Small intestine (tissue), 7 donors: ENCODE measurements around the gene DAPK1. TPM values are rescaled to one million over a fixed set of nuclear protein-coding genes. Genes with fewer than 3 reads are reported as not detected.

Source experiments
- DNase-seq, 2 donors: peaks; one replicate each; pipeline versions ENCODE4 v3.0.0 to v3.0.0-alpha.2; 2013
- FAIRE-seq: peaks from 2 replicates; lab custom pipeline; 2012; peaks lifted over from hg19 to GRCh38; lab: Jason Lieb, UNC
- H3K27ac ChIP-seq, 3 donors: one replicate each; pipeline ENCODE4 v1.5.1; 2013; ENCODE audit warnings: low read length in 2 of 3, mild to moderate bottlenecking in 2 of 3, control low read depth in 1 of 3, inconsistent platforms in 1 of 3, low read depth in 1 of 3, moderate library complexity in 1 of 3
- H3K27me3 ChIP-seq, 3 donors: one replicate each; pipeline ENCODE4 v1.6.1; 2013; ENCODE audit warnings: low read length in 3 of 3, inconsistent platforms in 1 of 3; ENCODE audit not compliant: control insufficient read depth in 3 of 3, insufficient read depth in 3 of 3
- H3K36me3 ChIP-seq, 3 donors: one replicate each; pipeline ENCODE4 v1.6.1; 2013; ENCODE audit warnings: low read length in 3 of 3, inconsistent platforms in 1 of 3, low read depth in 1 of 3, mild to moderate bottlenecking in 1 of 3, moderate library complexity in 1 of 3; ENCODE audit not compliant: control insufficient read depth in 3 of 3, insufficient read depth in 2 of 3
- H3K4me1 ChIP-seq, 3 donors: one replicate each; pipeline ENCODE4 v1.6.1; 2013; ENCODE audit warnings: low read length in 2 of 3, inconsistent platforms in 1 of 3, low read depth in 1 of 3, mild to moderate bottlenecking in 1 of 3, moderate library complexity in 1 of 3; ENCODE audit not compliant: control insufficient read depth in 3 of 3, insufficient read depth in 2 of 3
- H3K4me3 ChIP-seq, 3 donors: one replicate each; pipeline ENCODE4 v1.5.1; 2013; ENCODE audit warnings: low read length in 3 of 3, control low read depth in 1 of 3, inconsistent platforms in 1 of 3, low read depth in 1 of 3, mild to moderate bottlenecking in 1 of 3, moderate library complexity in 1 of 3
- H3K9me3 ChIP-seq, 2 donors: one replicate each; pipeline ENCODE4 v1.6.1; 2013; ENCODE audit warnings: low read depth in 1 of 2, low read length in 1 of 2; ENCODE audit not compliant: control insufficient read depth in 2 of 2, insufficient read depth in 1 of 2
- WGBS, 3 donors: extraction: QIAGEN DNeasy Blood & Tissue Kit; methylation state at CpG; one replicate each; pipeline ENCODE4 v1.1.7; 2013; 5-methylcytosine and 5-hydroxymethylcytosine counted together
- polyA plus RNA-seq, 4 donors: library from polyadenylated mRNA; stranded (reverse) in 3 of 4; unstranded in 1 of 4; fragments of 200-250 nt in 3 of 4; fragments of 120-200 nt in 1 of 4; gene quantifications; one replicate each; pipeline versions ENCODE4 v1.2.1 to v1.2.3, GENCODE V29; 2013
- donor health status: healthy with polysubstance abuse.
- donor health status: control.
- donor health status: control.
- donor health status: Bipolar disorder and iron deficiency.
- donor health status: healthy.

Gene DAPK1
- polyA plus RNA-seq, 4 donors = 6.8 to 21.7 (median 9.6) TPM

DNA sequence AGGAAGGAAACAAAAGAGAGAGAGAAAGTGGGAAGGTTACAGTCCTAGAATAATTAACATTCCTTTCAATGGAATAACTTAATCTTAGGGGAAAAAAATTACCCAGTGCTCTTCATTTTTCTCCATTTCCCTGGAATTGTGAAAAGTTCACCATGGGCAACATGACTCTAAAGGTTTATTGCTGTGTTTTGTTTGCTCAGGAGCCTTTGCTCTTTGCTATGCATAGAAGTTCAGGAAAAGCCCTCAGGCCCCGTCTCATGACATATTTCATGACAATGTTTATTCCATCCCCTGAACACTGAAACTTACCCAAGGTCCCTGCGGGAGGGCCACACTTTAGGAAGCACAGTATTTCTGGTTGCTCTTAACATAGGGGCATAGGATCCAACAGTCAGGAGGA, 218.5 kb downstream of the DAPK1 start:
- 36 to 57% (median 54%) methylated on average over 2 of the region's 2 CpGs for WGBS, 3 donors
- Histone ChIP-seq H3K4me1 (peaks cover 0 to 17% (median 0%) of the 10 kb centered on the region in 3 donors), H3K27me3 (no peaks in the 10 kb centered on the region), H3K27ac (peak overlapping the region in 1 of 3 donors; percentile 29), H3K9me3 (no peaks in the 10 kb centered on the region), H3K4me3 (no peak overlapping the region), H3K36me3 (no peaks in the 10 kb centered on the region)
- FAIRE-seq (no peak), DNase-seq (peak in 1 of 2 donors; percentile 70)

- FAIRE-seq = no peak
Measured at GRCh38 chr9:87717456-87717855, 219.8 kb downstream of the DAPK1 start.

DNA sequence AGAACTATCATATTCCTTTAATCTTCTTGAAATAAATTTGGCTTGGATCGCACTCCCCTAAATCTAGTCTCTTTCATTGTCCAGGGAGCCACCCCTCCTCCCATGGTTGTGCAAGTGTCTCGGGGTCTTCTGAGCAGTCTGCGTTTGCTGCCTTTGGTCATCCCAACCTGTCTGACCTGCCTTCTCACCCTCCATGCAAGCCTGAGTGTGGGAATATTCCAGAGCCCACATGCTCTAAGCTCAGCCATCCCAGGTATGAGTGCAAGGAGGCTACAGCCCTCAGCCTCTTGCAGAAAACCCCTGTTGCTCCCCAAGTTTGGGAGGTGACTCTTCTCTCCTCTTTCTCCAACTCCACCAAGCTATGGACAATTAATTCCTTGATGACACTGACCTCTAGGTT, 220.6 kb downstream of the DAPK1 start:
- WGBS, 3 donors = 89 to 97% (median 94%) methylated on average over 3 of the region's 3 CpGs
- Histone ChIP-seq H3K9me3 (no peaks in the 10 kb centered on the region), H3K4me1 (peaks cover 0 to 8% (median 0%) of the 10 kb centered on the region in 3 donors), H3K27ac (no peak overlapping the region), H3K4me3 (no peak overlapping the region), H3K27me3 (no peaks in the 10 kb centered on the region), H3K36me3 (no peaks in the 10 kb centered on the region)
- FAIRE-seq (no peak), DNase-seq (no peak)

More at GRCh38 chr9:87717456-87717855, 219.8 kb downstream of the DAPK1 start:
- Histone ChIP-seq H3K27ac (no peak overlapping the region), H3K4me1 (peaks cover 0 to 8% (median 0%) of the 10 kb centered on the region in 3 donors), H3K9me3 (no peaks in the 10 kb centered on the region), H3K4me3 (no peak overlapping the region), H3K36me3 (no peaks in the 10 kb centered on the region), H3K27me3 (no peaks in the 10 kb centered on the region)
- DNase-seq = peak in 1 of 2 donors; percentile 26
- 75 to 95% (median 86%) methylated on average over 1 of the region's 1 CpG for WGBS, 3 donors

- H3K4me1 ChIP-seq = peaks cover 0 to 8% (median 0%) of the 10 kb centered on the region in 3 donors
- no peaks in the 10 kb centered on the region for H3K27me3 ChIP-seq
- H3K4me3 ChIP-seq = no peak overlapping the region
- FAIRE-seq (no peak), DNase-seq (no peak)
- 81 to 91% (median 88%) methylated on average over 6 of the region's 6 CpGs for WGBS, 3 donors
- no peaks in the 10 kb centered on the region for H3K36me3 ChIP-seq
- H3K27ac ChIP-seq = no peak overlapping the region
- H3K9me3 ChIP-seq = no peaks in the 10 kb centered on the region
Measured at GRCh38 chr9:87718852-87719612, 221.4 kb downstream of the DAPK1 start.

- DNase-seq (no peak), FAIRE-seq (no peak)
- H3K36me3 ChIP-seq = no peaks in the 10 kb centered on the region
- 89 to 93% (median 92%) methylated on average over 2 of the region's 2 CpGs for WGBS, 3 donors
- H3K27me3 ChIP-seq = no peaks in the 10 kb centered on the region
- no peaks in the 10 kb centered on the region for H3K9me3 ChIP-seq
- no peak overlapping the region for H3K27ac ChIP-seq
- no peak overlapping the region for H3K4me3 ChIP-seq
- peaks cover 0 to under 1% (median 0%) of the 10 kb centered on the region in 3 donors for H3K4me1 ChIP-seq
Measured at GRCh38 chr9:87720173-87720572, 222.5 kb downstream of the DAPK1 start.

DNA sequence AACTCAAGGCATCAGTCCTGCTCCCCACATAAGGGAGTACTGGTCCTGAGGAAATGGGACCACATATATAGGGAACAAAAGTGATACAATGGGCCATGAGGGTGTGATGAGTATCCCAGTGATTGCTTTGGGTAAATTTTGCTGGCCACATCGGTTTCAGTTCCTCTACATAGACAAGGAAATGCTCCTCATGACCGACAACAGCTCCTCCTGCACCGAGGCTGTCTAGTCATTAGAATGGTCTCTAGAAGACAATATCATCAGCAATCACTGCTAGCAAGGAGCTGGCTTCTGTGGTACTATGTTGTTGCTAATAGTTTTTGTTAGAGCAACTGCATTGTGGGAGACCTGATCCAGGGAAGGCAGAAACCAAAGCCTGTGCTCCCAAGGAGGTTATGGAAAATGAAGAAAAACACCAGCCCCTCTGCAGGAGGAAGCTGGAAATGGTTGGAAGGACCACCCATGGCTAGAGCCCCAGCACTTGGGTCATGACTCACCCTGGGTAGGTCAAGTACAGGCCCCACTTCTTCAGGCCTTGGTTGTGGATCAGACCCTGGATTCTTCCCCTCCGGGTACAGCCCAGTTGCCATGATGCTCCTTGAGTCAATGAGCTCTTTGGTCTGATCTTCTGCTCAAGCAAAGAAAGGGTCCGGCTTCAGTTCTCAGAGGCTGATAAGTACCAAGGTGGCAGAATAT, 224.9 kb downstream of the DAPK1 start:
- 82 to 92% (median 87%) methylated on average over 5 of the region's 5 CpGs for WGBS, 3 donors
- Histone ChIP-seq H3K4me1 (peaks cover 0 to 8% (median 0%) of the 10 kb centered on the region in 3 donors), H3K36me3 (no peaks in the 10 kb centered on the region), H3K27me3 (peaks cover 0 to 3% (median 0%) of the 10 kb centered on the region in 3 donors), H3K9me3 (no peaks in the 10 kb centered on the region), H3K27ac (no peak overlapping the region), H3K4me3 (no peak overlapping the region)
- FAIRE-seq (no peak), DNase-seq (no peak)

GRCh38 chr9:87725356-87725899, 227.8 kb downstream of the DAPK1 start:
- Histone ChIP-seq H3K27ac (peak overlapping the region; percentile 36 to 94 (median 83)), H3K36me3 (peaks cover 0 to 6% (median 0%) of the 10 kb centered on the region in 3 donors), H3K4me1 (peaks cover 0 to 8% (median 0%) of the 10 kb centered on the region in 3 donors), H3K27me3 (peaks cover 0 to 3% (median 0%) of the 10 kb centered on the region in 3 donors), H3K9me3 (no peaks in the 10 kb centered on the region), H3K4me3 (peak overlapping the region in 2 of 3 donors; percentile 57 to 73)
- 4 to 8% (median 5%) methylated on average over 25 of the region's 25 CpGs for WGBS, 3 donors
- FAIRE-seq (no peak), DNase-seq (no peak)
